MM.1S (cell line): ENCODE measurements around the gene MAP2K2.

ENCODE experiments used
- DNase-seq: peaks from one replicate; pipeline ENCODE4 v3.0.0-alpha.2; 2015
- H2AFZ ChIP-seq: fragments of 300-600 bp; sonication (generic); 2 replicates; pipeline ENCODE4 v1.6.0; 2016; ENCODE audit warnings: antibody characterized with exemption, low read length
- H3F3A ChIP-seq: fragments of 300-600 bp; sonication (generic); 2 replicates; pipeline ENCODE4 v1.6.1; 2016; ENCODE audit warnings: mild to moderate bottlenecking, antibody characterized with exemption, low read length, moderate library complexity, mixed read lengths; ENCODE audit not compliant: insufficient read depth
- H3K27ac ChIP-seq: fragments of 300-600 bp; sonication (generic); 2 replicates; pipeline ENCODE4 v1.5.1; 2016; ENCODE audit warnings: mild to moderate bottlenecking, low read length
- H3K27me3 ChIP-seq: fragments of 300-600 bp; sonication (generic); replicated peaks from 2 replicates; pipeline ENCODE4 v1.6.0; 2016; ENCODE audit warnings: low read length; ENCODE audit not compliant: insufficient read depth
- H3K36me3 ChIP-seq: fragments of 300-600 bp; sonication (generic); replicated peaks from 2 replicates; pipeline ENCODE4 v1.6.1; 2016; ENCODE audit warnings: mild to moderate bottlenecking, low read length, mixed read lengths; ENCODE audit not compliant: insufficient read depth
- H3K4me1 ChIP-seq: fragments of 300-600 bp; sonication (generic); 2 replicates; pipeline ENCODE4 v1.6.1; 2016; ENCODE audit warnings: low read length, mixed read lengths
- H3K4me2 ChIP-seq: fragments of 300-600 bp; sonication (generic); 2 replicates; pipeline ENCODE4 v1.6.0; 2016; ENCODE audit warnings: low read depth, low read length
- H3K4me3 ChIP-seq: fragments of 300-600 bp; sonication (generic); 2 replicates; pipeline ENCODE4 v1.5.1; 2016; ENCODE audit warnings: low read length, mixed read lengths
- H3K79me2 ChIP-seq: fragments of 300-600 bp; sonication (generic); 2 replicates; pipeline ENCODE4 v1.6.1; 2016; ENCODE audit warnings: mixed run types, low read length, mixed read lengths
- H3K9ac ChIP-seq: fragments of 300-600 bp; sonication (generic); 2 replicates; pipeline ENCODE4 v1.6.1; 2016; ENCODE audit warnings: low read length, mixed read lengths
- H3K9me2 ChIP-seq: fragments of 300-600 bp; sonication (generic); replicated peaks from 2 replicates; pipeline ENCODE4 v1.6.1; 2016; ENCODE audit warnings: mild to moderate bottlenecking, low read length, mixed read lengths; ENCODE audit not compliant: insufficient read depth
- H3K9me3 ChIP-seq: fragments of 300-600 bp; sonication (generic); replicated peaks from 2 replicates; pipeline ENCODE4 v1.6.1; 2016; ENCODE audit warnings: mild to moderate bottlenecking, low read length, mixed read lengths; ENCODE audit not compliant: insufficient read depth
- H4K20me1 ChIP-seq: fragments of 300-600 bp; sonication (generic); 2 replicates; pipeline ENCODE4 v1.6.1; 2016; ENCODE audit warnings: mild to moderate bottlenecking, low read length, moderate library complexity, mixed read lengths; ENCODE audit not compliant: insufficient read depth
- EZH2 ChIP-seq: fragments of 300-600 bp; sonication (generic); optimal IDR thresholded peaks from 2 replicates; pipeline ENCODE3; 2017; ENCODE audit warnings: low read depth, mild to moderate bottlenecking, antibody characterized with exemption, low read length, mixed read lengths
- EZH2phosphoT487 ChIP-seq: fragments of 300-600 bp; sonication (generic); IDR thresholded peaks from 2 replicates; pipeline ENCODE4 v1.6.1; 2018; ENCODE audit warnings: antibody characterized with exemption, low read length
- TF ChIP-seq, protein P1 (sequence below): fragments of 300-600 bp; sonication (generic); IDR thresholded peaks from 2 replicates; pipeline ENCODE4 v1.5.1; 2016; ENCODE audit warnings: antibody characterized with exemption, low read length, mixed read lengths

Gene MAP2K2

DNA sequence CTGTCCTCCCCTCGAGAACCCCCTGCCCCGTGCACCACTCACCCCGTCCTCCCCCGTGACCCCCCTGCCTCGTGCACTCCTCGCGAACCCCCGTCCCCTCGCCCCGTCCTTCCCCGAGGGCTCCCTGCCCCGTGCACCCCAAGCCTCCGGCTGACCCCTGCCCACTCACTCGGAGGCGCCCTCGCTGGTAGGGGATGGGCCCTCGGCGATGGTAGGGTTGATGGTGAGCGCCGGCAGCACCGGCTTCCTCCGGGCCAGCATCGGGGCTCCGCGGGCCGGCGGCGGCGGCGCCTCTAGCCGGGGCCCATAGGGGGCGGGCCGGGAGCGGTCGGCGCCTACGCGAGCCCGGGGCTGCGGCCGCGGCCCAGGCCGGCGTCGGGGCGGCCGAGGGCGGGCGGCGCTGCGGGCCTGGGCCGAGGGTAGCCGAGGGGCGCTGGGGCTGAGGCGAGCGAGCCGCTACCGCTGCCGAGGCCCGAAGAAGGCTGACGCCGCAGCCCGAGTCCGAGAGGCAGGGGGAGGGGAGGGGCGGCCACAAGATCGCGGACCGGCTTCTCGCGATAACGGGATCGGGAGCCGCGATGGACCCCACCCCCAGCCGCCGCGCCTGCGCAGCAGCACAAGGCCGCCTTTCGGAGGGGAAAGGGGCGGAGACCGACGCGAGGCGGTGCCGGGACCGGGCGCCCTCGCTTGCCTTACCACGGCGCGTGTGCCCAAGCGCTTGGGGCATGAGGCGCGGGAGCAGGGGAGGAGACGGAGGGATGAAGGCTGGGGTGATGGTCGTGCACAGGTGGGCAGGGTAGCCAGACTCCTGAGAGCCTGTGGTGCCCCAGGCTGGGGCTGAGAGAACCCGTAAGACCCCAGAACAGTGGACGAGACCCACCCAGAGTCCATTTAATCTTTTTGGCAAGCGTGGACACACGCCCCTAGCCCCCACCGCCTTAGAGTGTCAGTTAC lies at the start of gene MAP2K2:
Gene MAP2K2, minus strand, starts transcription at position 508 of the 954 bp plus-strand sequence. Its CDS starts 247 bp downstream, at position 261.
- no peak within 1 kb of the TSS for H3K27ac ChIP-seq

DNA sequence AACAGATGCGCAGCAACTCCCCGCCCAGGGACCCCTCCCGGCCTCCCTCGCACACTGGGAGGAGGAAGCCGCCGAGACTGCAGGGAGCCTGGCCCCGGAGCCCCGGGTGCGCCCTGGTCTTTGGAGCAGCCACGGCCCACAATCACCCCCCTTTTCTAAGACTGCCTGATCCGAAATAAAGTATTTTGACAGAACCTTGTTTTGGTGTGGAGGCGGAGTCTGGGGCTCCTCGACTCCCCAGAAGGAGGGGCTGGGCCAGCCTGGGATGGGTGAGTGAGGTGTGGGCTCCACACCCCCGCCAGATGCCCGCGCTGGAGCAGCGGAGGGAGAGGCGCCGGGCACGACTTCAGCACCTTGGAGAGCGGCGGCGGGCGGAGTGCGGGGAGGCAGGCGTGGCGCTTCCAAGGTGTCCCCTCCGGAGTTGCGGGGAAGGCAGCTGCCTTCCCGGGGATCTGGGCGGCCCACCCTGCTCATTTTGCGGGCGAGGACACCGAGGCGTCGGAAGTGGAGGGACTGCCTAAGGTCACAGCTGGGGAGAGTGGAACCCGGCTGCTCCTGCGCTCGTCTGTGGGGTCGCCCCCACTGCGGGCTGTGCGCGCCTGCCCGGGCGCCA lies 49.0 kb upstream of the MAP2K2 start:
- TF ChIP-seq EZH2phosphoT487 (no peak), EZH2 (no peak)
- TF ChIP-seq, protein P1, sequence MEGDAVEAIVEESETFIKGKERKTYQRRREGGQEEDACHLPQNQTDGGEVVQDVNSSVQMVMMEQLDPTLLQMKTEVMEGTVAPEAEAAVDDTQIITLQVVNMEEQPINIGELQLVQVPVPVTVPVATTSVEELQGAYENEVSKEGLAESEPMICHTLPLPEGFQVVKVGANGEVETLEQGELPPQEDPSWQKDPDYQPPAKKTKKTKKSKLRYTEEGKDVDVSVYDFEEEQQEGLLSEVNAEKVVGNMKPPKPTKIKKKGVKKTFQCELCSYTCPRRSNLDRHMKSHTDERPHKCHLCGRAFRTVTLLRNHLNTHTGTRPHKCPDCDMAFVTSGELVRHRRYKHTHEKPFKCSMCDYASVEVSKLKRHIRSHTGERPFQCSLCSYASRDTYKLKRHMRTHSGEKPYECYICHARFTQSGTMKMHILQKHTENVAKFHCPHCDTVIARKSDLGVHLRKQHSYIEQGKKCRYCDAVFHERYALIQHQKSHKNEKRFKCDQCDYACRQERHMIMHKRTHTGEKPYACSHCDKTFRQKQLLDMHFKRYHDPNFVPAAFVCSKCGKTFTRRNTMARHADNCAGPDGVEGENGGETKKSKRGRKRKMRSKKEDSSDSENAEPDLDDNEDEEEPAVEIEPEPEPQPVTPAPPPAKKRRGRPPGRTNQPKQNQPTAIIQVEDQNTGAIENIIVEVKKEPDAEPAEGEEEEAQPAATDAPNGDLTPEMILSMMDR, result no peak
- no peak overlapping the region for H2AFZ ChIP-seq
- H3K27me3 ChIP-seq, result peaks cover 48% of the 10 kb centered on the region
- H4K20me1 ChIP-seq, result peaks cover 7% of the 10 kb centered on the region; the same call in 1 of the 2 replicates
- no peaks in the 10 kb centered on the region for H3F3A ChIP-seq
- no peaks in the 10 kb centered on the region for H3K79me2 ChIP-seq
- no peak overlapping the region for H3K4me2 ChIP-seq
- DNase-seq, result peak; percentile 49
- no peak overlapping the region for H3K9ac ChIP-seq
- H3K9me2 ChIP-seq, result no peaks in the 10 kb centered on the region
- no peaks in the 10 kb centered on the region for H3K9me3 ChIP-seq
- H3K27ac ChIP-seq, result no peak overlapping the region
- H3K4me3 ChIP-seq, result no peak overlapping the region
- H3K36me3 ChIP-seq, result no peaks in the 10 kb centered on the region
- H3K4me1 ChIP-seq, result no peaks in the 10 kb centered on the region

More for the DNA sequence above, at the start of gene MAP2K2:
- Histone ChIP-seq H3K4me2 (peak within 1 kb of the TSS; percentile 92), H4K20me1 (no peaks in the 10 kb centered on the region), H2AFZ (peak within 1 kb of the TSS; percentile 90), H3K4me1 (peaks cover 14% of the 10 kb centered on the region), H3K9me2 (no peaks in the 10 kb centered on the region), H3K36me3 (no peaks in the 10 kb centered on the region), H3K27me3 (no peaks in the 10 kb centered on the region), H3K9ac (peak within 1 kb of the TSS; percentile 96), H3F3A (no peaks in the 10 kb centered on the region), H3K79me2 (peaks cover 43% of the 10 kb centered on the region), H3K9me3 (no peaks in the 10 kb centered on the region), H3K4me3 (peak within 1 kb of the TSS; percentile 97)
- DNase-seq, result peak; percentile 97
- no peak for TF ChIP-seq EZH2
- TF ChIP-seq EZH2phosphoT487, result no peak
- TF ChIP-seq, protein P1, result no peak

DNA sequence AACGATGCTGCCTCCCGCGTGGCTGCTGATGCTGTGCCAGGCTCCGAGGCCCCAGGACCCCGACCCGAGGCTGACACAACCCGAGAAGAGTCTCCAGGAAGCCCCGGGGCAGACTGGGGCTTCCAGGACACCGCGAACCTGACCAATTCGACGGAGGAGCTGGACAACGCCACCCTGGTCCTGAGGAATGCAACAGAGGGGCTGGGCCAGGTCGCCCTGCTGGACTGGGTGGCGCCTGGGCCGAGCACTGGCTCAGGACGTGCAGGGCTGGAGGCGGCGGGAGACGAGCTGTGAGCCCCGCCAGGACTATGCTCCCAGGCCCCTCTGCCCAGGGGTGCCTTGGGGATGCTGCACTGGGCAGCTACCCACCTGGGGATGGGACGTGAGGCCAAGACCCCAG lies 47.8 kb upstream of the MAP2K2 start:
- H3K36me3 ChIP-seq, result no peaks in the 10 kb centered on the region
- H3K4me2 ChIP-seq, result no peak overlapping the region
- H3K9me3 ChIP-seq, result no peaks in the 10 kb centered on the region
- H3K27me3 ChIP-seq, result peaks cover 57% of the 10 kb centered on the region
- no peaks in the 10 kb centered on the region for H3K79me2 ChIP-seq
- no peaks in the 10 kb centered on the region for H3F3A ChIP-seq
- H3K4me1 ChIP-seq, result no peaks in the 10 kb centered on the region
- DNase-seq, result no peak
- H4K20me1 ChIP-seq, result peaks cover 7% of the 10 kb centered on the region; the same call in 1 of the 2 replicates
- H3K9me2 ChIP-seq, result no peaks in the 10 kb centered on the region
- no peak overlapping the region for H3K4me3 ChIP-seq
- H3K9ac ChIP-seq, result no peak overlapping the region
- H2AFZ ChIP-seq, result no peak overlapping the region
- no peak for TF ChIP-seq EZH2
- TF ChIP-seq, protein P1, result no peak
- no peak for TF ChIP-seq EZH2phosphoT487
- no peak overlapping the region for H3K27ac ChIP-seq
